ENCODE measurements around the gene KRT4. TPM values are rescaled to one million over a fixed set of nuclear protein-coding genes. Genes with fewer than 3 reads are reported as not detected.

The KRT4 gene
- total RNA-seq, 2 donors from 2014 or later: 6.4 to 12.7 TPM

DNA sequence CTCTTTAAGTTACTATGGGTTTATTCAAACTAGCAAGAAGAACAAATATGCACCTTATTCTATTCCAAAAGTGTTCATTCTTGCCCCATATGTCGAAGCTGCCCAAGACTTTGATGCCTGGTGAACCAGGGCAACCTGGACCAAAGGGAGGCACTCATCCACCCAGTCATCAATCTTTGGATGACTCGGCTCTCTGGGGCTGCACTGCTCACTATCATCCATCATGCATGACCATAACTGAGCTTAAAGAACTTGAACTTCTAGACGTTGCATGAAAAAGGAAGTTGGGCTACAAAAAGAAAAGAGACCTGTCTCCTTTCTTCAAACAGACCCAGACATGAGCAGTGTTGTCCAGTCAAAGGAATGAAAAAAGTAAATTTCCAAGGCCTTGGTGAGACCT, 1.2 kb downstream of the KRT4 start:
- H3K27me3 ChIP-seq (replicated peaks; ENCODE audit: insufficient read depth): peaks cover 8% of the 10 kb centered on the region
- H3K9me3 ChIP-seq: no peaks in the 10 kb centered on the region
- DNase-seq (ENCODE audit: low spot score): no peak
- no peaks in the 10 kb centered on the region for H3K4me1 ChIP-seq (replicated peaks)
- 78% methylated on average over 3 of the region's 3 CpGs for WGBS
- intact Hi-C loops (cut with DNase I): no loop called here
- H3K36me3 ChIP-seq: no peaks in the 10 kb centered on the region
- H3K4me3 ChIP-seq: no peak overlapping the region
- no peak overlapping the region for H3K27ac ChIP-seq
- TF ChIP-seq POLR2AphosphoS5 (IDR thresholded peaks at IDR 0.05): no peak
- no peak for TF ChIP-seq POLR2A (IDR thresholded peaks at IDR 0.05)

DNA sequence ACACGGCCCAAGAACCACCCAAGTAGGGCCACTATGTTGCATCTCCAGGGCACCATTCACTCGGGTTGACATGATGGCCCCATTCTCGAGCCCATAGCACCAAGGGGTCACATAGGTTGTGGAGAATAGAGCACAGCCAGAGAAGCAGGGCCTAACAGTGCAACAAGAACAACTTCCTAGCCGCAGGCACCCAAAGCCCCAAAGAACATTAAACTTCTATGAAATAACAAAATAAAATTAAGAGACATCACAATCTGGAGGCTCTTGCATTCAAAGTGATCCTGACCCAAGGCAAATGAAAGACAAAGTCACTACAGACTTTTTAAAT, 1.9 kb downstream of the KRT4 start:
- no peak overlapping the region for H3K4me3 ChIP-seq
- intact Hi-C loops (cut with DNase I): no loop called here
- no peaks in the 10 kb centered on the region for H3K9me3 ChIP-seq
- TF ChIP-seq, protein P1, sequence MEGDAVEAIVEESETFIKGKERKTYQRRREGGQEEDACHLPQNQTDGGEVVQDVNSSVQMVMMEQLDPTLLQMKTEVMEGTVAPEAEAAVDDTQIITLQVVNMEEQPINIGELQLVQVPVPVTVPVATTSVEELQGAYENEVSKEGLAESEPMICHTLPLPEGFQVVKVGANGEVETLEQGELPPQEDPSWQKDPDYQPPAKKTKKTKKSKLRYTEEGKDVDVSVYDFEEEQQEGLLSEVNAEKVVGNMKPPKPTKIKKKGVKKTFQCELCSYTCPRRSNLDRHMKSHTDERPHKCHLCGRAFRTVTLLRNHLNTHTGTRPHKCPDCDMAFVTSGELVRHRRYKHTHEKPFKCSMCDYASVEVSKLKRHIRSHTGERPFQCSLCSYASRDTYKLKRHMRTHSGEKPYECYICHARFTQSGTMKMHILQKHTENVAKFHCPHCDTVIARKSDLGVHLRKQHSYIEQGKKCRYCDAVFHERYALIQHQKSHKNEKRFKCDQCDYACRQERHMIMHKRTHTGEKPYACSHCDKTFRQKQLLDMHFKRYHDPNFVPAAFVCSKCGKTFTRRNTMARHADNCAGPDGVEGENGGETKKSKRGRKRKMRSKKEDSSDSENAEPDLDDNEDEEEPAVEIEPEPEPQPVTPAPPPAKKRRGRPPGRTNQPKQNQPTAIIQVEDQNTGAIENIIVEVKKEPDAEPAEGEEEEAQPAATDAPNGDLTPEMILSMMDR (IDR thresholded peaks at IDR 0.05): no peak
- TF ChIP-seq POLR2A (IDR thresholded peaks at IDR 0.05): no peak
- no peak for TF ChIP-seq POLR2AphosphoS5 (IDR thresholded peaks at IDR 0.05)
- 77% methylated on average over 4 of the region's 4 CpGs for WGBS
- no peak for DNase-seq (ENCODE audit: low spot score)
- no peak overlapping the region for H3K27ac ChIP-seq
- no peaks in the 10 kb centered on the region for H3K4me1 ChIP-seq (replicated peaks)
- H3K36me3 ChIP-seq: no peaks in the 10 kb centered on the region
- H3K27me3 ChIP-seq (replicated peaks; ENCODE audit: insufficient read depth): peaks cover 15% of the 10 kb centered on the region

DNA sequence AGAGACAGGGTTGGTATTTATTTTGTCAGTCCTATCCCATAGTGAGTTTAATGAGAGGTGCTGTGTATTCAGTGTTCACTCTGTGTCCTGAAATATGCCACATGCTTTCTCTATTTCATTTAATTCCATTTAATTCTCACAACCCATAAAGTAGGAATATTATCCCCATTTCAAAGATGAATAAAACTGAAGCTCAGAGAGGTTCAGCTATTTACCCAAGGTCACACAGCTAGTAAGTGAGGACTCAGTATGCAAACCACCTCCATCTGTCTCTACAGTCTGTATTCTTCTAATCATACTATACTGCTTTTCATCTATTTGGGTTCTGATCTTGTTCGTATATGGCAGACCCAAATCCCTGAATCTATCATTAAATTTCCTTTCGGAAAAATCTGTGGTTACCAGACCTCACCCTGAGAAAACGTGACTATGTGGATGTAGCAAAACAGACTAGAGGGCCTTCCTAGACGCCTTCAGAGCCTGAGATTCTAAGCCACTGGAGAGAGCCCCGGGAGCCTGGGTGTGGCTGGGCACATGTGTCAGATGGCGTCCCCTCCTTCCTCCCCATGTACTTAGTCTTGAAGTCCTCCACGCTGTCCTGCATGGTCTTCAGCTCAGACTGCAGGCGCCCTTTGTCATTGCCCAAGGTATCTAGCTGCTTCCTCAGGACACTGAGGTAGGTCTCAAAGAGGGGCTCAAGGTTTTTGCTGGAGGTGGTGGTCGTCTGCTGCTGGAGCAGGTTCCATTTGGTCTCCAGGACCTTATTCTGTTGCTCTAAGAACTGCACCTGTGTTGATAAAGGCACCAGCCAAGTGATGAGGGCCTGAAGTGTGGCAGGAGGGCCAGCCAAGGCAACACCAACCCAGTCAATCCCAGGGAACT, 2.5 kb downstream of the KRT4 start:
- 89% methylated on average over 9 of the region's 9 CpGs for WGBS
- Histone ChIP-seq H3K4me1 (replicated peaks) (no peaks in the 10 kb centered on the region), H3K27ac (no peak overlapping the region), H3K27me3 (replicated peaks; ENCODE audit: insufficient read depth) (peaks cover 15% of the 10 kb centered on the region), H3K9me3 (no peaks in the 10 kb centered on the region), H3K36me3 (no peaks in the 10 kb centered on the region), H3K4me3 (no peak overlapping the region)
- no peak for DNase-seq (ENCODE audit: low spot score)
- no peak for TF ChIP-seq POLR2AphosphoS5 (IDR thresholded peaks at IDR 0.05)
- no peak for TF ChIP-seq POLR2A (IDR thresholded peaks at IDR 0.05)
- TF ChIP-seq, protein P1 (IDR thresholded peaks at IDR 0.05): no peak
- intact Hi-C loops (cut with DNase I): no loop called here

DNA sequence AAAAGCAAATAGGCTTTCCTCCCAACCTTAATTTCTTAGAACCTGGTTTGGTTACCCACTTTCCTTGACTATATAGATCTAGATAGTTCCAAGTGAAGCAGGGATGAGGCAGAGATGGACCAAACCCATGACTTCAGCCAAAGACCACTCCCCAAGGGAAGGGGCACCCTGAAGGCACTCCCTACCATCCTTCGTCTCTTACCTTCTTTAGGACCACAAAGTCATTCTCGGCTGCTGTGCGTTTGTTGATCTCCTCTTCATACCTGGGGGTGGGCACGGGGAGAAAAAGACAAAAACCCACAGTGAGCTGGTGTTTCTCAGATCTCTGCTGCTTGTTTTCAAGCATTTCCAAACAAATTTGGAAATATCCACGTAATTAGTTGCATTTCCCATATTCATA, 3.4 kb downstream of the KRT4 start:
- H3K27ac ChIP-seq: no peak overlapping the region
- no peaks in the 10 kb centered on the region for H3K4me1 ChIP-seq (replicated peaks)
- no peak for TF ChIP-seq POLR2AphosphoS5 (IDR thresholded peaks at IDR 0.05)
- TF ChIP-seq, protein P1 (IDR thresholded peaks at IDR 0.05): no peak
- TF ChIP-seq POLR2A (IDR thresholded peaks at IDR 0.05): no peak
- DNase-seq (ENCODE audit: low spot score): no peak
- no peak overlapping the region for H3K4me3 ChIP-seq
- H3K27me3 ChIP-seq (replicated peaks; ENCODE audit: insufficient read depth): peaks cover 19% of the 10 kb centered on the region
- intact Hi-C loops (cut with DNase I): no loop called here
- H3K9me3 ChIP-seq: no peaks in the 10 kb centered on the region
- 75% methylated on average over 5 of the region's 5 CpGs for WGBS
- H3K36me3 ChIP-seq: no peaks in the 10 kb centered on the region

DNA sequence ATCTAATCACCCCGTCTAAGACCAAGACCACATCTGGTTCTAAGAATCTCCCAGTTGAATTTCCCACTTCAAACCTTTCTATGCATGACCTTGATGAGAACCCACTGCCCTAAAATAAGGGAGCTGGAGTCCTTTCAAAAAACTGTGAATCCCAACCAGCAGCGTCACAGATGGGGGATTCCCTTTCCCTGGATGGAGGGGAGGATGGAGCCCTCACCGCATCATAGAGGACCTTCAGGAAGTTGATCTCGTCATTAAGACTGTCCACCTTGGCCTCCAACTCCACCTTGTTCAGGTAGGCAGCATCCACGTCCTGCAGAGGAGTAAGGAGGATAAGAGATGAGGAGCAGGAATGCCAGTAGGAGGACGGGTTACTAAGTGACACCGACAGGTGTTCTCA, 4.8 kb downstream of the KRT4 start:
- DNase-seq (ENCODE audit: low spot score): no peak
- Histone ChIP-seq H3K27me3 (replicated peaks; ENCODE audit: insufficient read depth) (peaks cover 22% of the 10 kb centered on the region), H3K4me1 (replicated peaks) (no peaks in the 10 kb centered on the region), H3K9me3 (no peaks in the 10 kb centered on the region), H3K36me3 (no peaks in the 10 kb centered on the region), H3K27ac (no peak overlapping the region), H3K4me3 (no peak overlapping the region)
- WGBS: 88% methylated on average over 7 of the region's 7 CpGs
- TF ChIP-seq, protein P1 (IDR thresholded peaks at IDR 0.05): no peak
- TF ChIP-seq POLR2A (IDR thresholded peaks at IDR 0.05) (no peak), POLR2AphosphoS5 (IDR thresholded peaks at IDR 0.05) (no peak)
- intact Hi-C loops (cut with DNase I): no loop called here
